ENCODE measurements around the gene RASGRF1.

The RASGRF1 gene

GRCh38 chr15:78950902-78951840, 139.4 kb downstream of the RASGRF1 start:
- no peak for DNase-seq

GRCh38 chr15:78950343-78950742, 140.2 kb downstream of the RASGRF1 start:
- no peak for DNase-seq

DNA sequence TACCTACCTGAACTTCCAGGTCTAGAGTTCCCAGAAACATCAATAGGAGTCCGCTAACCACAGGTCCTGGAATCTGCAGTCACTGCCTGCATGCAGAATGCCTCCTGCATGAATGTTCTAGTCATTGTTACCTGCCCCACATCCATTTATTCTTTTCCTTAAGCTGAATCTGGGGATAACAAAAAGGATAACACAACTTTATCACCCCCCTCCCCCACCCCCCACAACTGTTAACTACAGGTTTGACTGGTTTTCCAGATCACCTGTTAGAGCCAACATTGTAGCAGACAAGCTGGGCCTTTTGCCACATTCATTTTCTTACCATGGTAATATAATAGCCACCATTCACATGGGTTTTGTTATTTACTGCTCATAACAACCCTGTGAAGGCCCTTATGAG, 141.1 kb downstream of the RASGRF1 start:
- DNase-seq, result no peak

- no peak for DNase-seq
Measured at GRCh38 chr15:78947506-78947905, 143.1 kb downstream of the RASGRF1 start.

DNA sequence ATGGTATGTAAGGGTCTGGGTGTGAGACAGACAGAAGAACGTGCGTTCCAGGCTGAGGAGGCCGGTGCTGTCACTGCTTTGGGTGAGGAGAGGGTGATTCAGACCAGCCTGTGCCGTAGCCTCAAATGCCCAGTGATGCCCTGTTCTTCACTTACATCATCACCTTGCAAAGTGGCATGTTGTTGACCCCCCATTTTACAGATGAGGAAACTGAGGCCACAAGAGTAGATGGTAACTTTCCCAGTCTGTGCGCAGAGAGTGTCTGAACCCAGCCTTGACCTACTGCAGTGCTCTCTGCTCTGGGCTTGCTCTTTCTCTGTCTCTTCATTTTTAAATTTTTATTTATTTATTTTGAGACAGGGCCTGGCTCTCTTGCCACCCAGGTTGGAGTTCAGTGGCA, 144.1 kb downstream of the RASGRF1 start:
- no peak for DNase-seq

DNA sequence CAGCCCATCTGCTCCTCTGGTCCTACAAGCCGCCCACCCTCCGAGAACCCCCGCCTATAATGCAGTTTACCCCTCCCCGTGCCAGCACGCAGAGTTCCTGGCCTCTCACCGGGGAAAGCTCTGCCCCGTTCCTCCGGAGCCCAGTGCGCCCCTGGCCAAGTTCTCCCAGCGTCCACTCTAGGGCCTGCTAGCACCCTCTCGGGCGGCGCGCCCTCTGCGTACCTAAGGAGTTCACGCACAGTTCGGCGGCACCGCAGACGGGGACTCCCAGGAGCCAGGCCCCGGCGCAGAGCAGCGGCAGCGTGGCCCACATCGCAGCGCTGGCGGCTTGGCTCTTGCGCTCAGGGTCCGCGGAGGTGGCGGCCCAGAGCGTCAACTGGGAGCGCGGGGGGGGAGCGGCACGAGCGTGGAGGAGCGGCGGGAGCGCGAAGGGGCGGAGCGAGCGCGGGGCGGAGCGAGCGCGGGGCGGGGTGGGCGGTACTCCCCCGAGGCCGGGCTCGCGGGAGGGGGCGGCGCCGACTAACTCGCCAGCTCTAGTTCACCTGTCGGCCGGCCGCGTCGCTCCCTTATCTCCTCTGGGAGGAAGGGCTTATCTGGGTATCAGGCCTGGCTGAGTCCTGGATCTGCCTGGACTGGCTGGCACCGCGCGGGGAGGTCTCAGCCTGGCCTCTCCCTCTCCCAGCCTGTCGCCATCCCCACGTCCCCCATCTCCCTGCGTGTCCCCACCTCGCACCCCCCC, 145.7 kb downstream of the RASGRF1 start, which contains the start of gene CTSH:
CTSH (minus strand) TSS at position 378 of the 739 bp plus-strand sequence; CDS start at position 313, 65 bp downstream.
- peak; percentile 69 for DNase-seq

DNA sequence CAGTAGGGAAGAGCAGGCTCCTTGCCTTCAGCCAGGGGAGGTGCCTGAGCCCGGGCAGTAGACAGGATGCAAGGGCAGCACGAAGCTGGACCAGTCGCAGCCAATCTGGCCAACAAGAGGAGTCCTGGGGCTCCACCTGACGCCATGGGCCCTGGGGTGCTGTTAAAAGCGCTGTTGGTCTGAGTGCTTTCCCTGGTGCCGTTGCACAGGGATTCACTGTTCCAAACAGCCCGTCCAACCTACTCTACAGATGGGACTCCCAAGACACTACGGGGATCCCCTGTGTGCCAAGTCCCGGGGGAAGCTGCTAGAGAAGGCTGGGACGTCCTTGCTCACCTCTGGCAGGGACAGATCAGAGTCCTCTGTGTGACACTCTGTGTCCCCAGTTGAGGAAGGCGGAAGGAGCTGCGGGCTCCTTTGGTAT, 146.4 kb downstream of the RASGRF1 start:
- no peak for DNase-seq

DNA sequence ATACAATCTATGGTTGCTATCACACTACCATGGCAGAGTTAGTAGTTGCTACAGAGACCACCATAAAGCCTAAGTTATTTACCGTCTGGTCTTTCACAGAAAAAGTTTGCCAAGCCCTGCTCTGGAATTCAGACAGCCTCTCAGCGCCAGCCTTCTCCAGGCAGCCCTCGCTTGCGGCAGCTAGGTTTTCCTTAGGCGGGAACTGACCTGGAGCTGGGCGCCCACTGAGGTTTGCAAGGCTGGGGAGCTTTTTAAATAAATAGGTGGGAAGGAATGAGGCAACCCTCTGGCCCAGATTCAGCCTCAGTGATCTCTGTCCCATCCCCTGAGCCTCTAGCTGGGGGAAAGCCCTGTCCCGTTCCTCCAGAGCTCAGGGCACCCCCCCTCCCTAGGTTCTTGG, 146.9 kb downstream of the RASGRF1 start:
- DNase-seq, result no peak

- DNase-seq, result no peak
Measured at GRCh38 chr15:78942741-78943140, 147.8 kb downstream of the RASGRF1 start.

DNA sequence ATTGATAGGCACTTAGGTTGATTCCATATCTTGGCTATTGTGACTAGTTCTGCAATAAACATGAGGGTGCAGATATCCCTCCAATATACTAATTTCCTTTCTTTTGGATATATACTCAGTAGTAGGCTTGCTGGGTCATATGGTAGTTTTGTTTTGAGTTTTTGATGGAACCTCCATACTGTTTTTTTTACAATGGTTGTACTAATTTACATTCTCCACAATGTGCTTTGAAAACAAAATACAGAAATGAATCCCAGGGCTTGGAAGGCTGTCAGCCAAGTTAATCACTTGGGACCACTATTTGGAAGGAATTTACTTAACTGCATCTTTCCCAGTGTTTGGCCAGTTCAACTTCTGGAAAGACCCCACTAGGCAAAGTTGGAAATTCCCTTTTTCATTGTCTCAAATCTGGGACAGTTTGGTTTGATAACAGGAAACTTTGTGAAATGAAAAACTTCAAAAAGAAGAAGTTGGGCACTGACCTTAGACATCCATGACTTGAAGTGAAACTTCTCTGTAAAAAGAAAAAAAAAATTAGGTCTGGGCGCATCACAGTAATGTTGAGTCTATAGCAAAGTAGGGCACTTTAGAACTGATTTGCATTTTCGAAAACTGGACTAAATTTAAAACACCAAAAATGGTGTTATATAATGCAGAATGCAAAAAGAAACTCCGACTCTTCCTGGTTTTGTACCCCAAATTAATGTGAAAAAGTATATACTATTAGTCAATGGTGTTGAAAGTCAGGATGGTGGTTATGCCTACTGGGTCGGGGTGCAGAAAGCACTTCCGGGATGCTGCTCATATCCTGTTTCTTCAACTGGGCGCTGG, 151.7 kb downstream of the RASGRF1 start:
- peak; percentile 51 for DNase-seq

DNA sequence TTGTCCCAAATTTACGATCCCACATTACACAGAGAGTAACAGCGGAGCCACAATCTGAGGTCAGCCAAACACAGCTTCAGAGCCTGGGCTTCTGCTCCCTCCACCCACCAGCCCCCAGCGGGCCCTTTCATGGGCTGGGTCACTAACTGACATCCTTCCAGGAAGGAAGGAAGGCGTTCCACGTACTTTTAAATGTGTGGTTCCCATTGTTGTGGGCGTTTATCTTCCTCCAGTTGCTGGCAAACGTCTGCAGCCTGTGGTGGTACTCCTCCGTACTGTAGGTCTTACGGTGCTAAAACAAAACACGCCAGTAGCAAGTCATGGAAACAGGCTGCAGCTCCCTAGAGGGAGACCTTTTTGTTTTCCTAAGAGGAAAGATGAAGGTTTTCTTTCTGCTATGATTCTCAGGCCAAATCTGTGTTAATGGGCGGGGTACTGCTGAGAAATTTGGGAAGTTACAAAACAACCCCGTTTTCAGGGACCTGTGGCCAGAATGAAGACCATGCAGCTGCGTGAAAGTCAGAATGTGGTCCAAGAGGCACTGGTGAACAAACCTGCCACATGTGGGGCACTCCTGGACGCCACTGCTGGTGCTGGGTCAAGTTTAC, 153.3 kb downstream of the RASGRF1 start:
- no peak for DNase-seq

GRCh38 chr15:78934655-78935023, 155.9 kb downstream of the RASGRF1 start:
- DNase-seq, result no peak

GRCh38 chr15:78933823-78934654, 156.5 kb downstream of the RASGRF1 start:
- no peak for DNase-seq

GRCh38 chr15:78933187-78933822, 157.3 kb downstream of the RASGRF1 start:
- DNase-seq, result no peak

GRCh38 chr15:78932258-78932808, 158.2 kb downstream of the RASGRF1 start:
- DNase-seq, result no peak

- DNase-seq, result no peak
Measured at GRCh38 chr15:78931439-78932257, 158.9 kb downstream of the RASGRF1 start.

- no peak for DNase-seq
Measured at GRCh38 chr15:78930577-78931388, 159.8 kb downstream of the RASGRF1 start.

DNA sequence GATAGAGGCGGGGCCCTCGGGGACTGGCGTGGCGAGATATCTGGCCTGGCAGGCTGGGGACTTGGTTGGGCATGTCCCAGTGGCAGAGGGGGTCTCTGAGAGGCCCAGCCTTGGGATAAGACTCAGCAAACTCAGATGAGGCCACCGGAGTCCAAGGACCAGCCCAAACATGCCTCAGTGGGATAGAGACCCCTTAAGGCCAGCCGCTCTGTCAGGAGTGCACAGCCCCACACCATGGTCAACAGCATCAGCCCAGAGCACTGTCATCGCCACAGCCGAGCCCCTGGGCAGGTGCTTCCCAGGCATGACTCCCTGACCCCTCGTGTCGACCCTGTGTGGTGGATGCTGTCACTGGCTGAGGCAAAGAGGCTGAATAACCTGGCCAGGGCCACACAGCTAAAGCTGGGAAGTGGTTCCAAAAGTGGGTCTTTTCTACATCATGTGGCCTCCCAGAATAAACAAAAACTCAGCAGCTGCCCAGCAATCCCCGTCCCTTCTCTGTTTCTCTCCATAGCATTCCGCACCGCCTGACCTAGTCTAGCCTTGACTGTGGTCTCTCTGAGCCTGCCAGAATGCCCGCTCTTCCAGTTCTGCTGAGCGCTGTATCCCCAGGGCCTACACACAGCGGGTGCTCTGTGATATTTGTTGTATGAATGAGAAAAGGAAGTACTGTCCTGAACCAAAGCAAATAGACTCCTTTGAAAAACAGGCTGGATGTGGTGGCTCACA, 160.9 kb downstream of the RASGRF1 start:
- DNase-seq, result no peak

Measured in CD4-positive, alpha-beta T cell treated with Interleukin-4 for 4 hours (primary cell).